ENCODE data around the gene RNF11.
"Not testable (repeated sequence)": the region's sequence is repeated elsewhere in the genome, so short reads cannot be mapped to it uniquely, and the experiment has no call there.

Gene RNF11

DNA sequence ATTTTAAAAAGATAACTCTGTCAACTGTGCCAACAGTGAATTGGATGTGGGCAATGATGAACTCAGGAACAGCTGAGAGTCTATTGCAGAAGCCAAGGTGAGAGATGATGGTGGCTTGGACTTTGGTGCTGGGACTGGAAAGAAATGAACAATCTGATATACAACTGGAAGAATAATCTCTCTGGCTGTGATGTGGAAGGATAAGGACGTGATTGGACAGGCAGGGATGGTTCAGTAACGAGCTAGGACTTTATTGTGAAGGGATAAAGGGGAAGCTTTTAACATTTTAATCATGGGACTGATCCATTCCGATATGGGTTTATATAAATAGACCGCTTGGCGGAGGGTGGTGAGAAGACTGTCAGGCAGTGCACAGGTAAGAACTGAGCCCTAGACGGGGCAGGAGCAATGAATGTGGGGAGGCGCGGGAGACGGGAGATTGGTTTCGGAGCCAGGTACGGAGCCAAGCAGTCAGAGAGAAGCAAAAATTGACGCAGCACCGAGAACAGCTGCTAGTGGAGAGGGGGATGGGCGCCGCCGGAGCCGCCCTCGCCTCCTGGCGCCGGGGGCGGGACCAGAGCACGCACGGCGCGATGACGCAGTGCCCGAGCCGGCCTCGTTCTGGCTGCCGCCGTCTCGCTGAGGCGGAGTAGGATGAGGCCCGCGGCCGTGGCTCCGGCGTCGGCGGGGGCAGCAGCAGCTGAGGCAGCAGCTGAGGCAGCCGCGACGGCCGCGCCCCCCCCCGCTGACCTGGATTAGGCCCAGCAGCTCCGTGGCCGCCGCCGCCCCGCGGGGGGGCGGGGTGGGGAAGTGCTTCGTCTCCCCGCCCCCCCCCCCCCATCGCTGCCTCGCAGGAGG, at the start of gene RNF11:
Gene RNF11, plus strand, starts transcription at position 601 of the 858 bp plus-strand sequence. CDS start 484 bp downstream, outside the sequence.
- peak; percentile 75 for DNase-seq (ENCODE audit: low read depth, low spot score)

DNA sequence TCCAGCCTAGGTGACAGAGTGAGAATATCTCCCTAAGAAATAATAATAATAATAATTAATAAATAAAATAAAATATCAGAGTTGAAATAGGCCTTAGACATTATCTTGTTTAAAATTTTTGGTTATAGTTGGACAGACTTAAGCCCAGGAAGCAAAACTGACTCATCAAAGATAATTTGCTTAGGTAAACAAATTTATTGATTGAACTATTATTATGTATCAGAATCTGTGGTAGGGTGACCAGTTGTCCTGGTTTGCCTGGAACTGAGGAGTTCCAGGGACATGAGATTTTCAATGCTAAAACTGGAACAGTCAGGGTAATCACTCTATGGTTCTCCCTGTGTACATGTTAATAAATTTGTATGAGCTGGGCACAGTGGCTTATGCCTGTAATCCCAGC, 47.8 kb upstream of the RNF11 start:
- no peak for DNase-seq (ENCODE audit: low read depth, low spot score)

DNA sequence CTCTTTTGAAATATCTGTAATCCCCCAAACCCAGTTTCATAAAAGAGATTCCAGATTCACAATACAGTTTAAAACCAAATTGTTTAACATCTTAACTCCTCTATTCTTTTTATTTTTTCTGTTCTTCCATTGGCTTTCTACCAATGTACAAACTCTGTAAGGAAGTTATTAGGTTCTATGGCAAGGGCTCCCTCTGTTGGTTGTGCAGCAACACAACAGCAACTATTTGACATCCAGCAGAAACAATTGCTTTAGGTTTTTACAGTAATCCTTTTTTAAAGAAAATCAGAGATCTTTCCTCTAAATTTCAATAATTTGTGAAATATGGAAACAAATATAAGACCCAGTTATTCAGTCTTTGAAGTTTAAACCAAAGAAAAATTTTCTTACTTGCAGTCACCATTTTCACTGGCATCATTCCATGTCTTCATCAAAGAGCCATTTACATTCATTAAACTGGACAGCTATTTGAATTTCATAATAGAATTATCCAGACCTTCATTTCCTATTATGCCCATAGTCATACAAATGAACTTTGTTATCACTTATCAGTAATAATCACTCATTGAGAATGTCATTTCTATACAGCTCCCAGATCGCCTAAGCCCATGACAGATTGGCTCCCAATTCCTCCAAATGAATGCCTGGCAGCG, 46.5 kb upstream of the RNF11 start:
- peak; percentile 39 for DNase-seq (ENCODE audit: low read depth, low spot score)

- DNase-seq (ENCODE audit: low read depth, low spot score), result no peak
Observed at GRCh38 chr1:51190961-51191360, 45.1 kb upstream of the RNF11 start.

GRCh38 chr1:51192213-51192843, 43.7 kb upstream of the RNF11 start:
- DNase-seq (ENCODE audit: low read depth, low spot score), result peak; percentile 49

GRCh38 chr1:51193564-51193963, 42.5 kb upstream of the RNF11 start:
- no peak for DNase-seq (ENCODE audit: low read depth, low spot score)

- DNase-seq (ENCODE audit: low read depth, low spot score), result no peak
Observed at GRCh38 chr1:51203121-51203873, 32.8 kb upstream of the RNF11 start.

- DNase-seq (ENCODE audit: low read depth, low spot score), result no peak
Observed at GRCh38 chr1:51203874-51204245, 32.2 kb upstream of the RNF11 start.

- DNase-seq (ENCODE audit: low read depth, low spot score), result no peak
Observed at GRCh38 chr1:51210055-51210454, 26.0 kb upstream of the RNF11 start.

- DNase-seq (ENCODE audit: low read depth, low spot score), result no peak
Observed at GRCh38 chr1:51210676-51211075, 25.4 kb upstream of the RNF11 start.

DNA sequence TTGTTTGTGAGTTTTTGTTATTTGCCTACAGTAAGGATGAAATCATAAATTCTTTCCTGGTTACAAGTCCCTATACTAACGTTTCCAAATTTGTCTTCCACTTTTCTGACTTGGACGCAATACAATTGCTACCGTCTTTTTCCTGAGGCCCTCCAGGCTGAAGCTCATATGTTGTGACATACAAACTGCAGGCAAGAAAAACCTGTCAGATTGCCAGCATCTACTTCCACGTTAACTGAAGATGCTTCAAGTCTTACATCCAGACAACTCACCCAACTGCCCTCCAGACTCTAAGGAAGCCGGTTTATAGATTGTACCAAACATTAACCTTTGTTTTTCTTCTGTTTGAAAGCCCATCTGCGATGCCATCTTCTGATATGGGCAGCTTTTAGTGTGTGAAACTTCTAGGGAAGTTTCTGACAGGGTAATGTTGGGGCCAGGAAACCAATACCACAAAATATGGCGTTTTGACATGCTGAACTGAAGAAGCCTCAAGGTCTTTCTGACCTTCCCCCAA, 21.4 kb upstream of the RNF11 start:
- no peak for DNase-seq (ENCODE audit: low read depth, low spot score)

- no peak for DNase-seq (ENCODE audit: low read depth, low spot score)
Observed at GRCh38 chr1:51215169-51215568, 20.9 kb upstream of the RNF11 start.

- DNase-seq (ENCODE audit: low read depth, low spot score), result no peak
Observed at GRCh38 chr1:51216631-51217030, 19.4 kb upstream of the RNF11 start.

DNA sequence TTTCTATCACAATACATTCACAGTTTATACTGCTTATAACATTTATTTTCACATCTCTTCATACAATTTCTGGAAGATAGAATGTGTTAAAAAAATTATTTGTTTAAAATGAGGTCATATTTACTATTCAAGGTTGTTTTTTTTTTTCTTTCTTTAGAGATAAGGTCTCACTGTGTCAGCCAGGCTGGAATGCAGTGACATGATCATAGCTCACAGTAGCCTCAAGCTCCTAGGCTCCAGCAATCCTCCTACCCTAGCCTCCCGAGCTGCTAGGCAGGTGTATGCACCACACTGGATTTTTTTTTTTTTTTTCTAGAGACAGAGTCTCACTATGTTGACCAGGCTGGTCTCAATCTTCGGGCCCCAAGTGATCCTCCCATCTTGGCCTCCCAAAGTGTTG, 19.0 kb upstream of the RNF11 start:
- DNase-seq (ENCODE audit: low read depth, low spot score), result no peak

GRCh38 chr1:51218570-51218969, 17.5 kb upstream of the RNF11 start:
- no peak for DNase-seq (ENCODE audit: low read depth, low spot score)

- DNase-seq (ENCODE audit: low read depth, low spot score), result no peak
Observed at GRCh38 chr1:51219022-51219421, 17.1 kb upstream of the RNF11 start.

DNA sequence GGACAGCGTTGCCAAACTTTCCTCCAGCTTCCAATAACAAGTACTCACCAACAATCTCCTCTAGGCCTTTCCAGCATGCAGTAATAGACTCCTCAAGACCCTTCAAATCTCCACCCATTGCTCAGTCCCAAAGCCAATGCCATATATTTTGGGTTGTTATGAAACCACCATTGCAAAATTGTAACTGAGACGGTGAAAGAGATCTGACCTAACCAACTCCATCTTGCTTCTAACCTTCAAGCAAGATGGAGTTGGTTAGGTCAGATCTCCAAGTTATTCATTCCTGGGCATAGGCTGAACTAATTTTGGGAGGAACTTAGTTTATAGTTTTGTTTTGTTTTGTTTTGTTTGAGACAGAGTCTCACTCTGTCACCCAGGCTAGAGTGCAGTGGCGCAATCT, 14.5 kb upstream of the RNF11 start:
- not testable (repeated sequence) for DNase-seq (ENCODE audit: low read depth, low spot score)

GRCh38 chr1:51222136-51222787, 13.8 kb upstream of the RNF11 start:
- DNase-seq (ENCODE audit: low read depth, low spot score), result no peak

GRCh38 chr1:51222809-51223208, 13.3 kb upstream of the RNF11 start:
- DNase-seq (ENCODE audit: low read depth, low spot score), result no peak

DNA sequence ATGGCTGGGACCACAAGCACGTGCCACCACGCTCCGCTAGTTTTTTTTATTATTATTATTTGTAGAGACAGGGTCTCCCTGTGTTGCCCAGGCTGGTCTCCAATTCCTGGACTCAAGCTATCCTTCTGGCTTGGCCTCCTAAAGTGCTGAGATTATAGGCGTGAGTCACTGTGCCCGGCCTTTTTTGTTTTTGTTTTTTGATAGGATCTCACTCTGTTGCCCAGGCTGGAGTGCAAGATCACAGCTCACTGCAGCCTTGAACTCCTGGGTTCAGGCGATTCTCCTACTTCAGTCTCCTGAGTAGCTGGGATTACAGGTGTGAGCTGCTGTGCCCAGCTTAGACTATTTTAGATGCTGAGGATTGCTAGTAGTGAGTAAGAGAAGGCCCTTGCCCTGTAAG, 11.8 kb upstream of the RNF11 start:
- DNase-seq (ENCODE audit: low read depth, low spot score), result no peak

All from smooth muscle cell of the brain vasculature (primary cell).